GM12873 (cell line): ENCODE measurements around the gene PSMB4.

Experiments
- CTCF ChIP-seq: IDR thresholded peaks from 2 replicates; pipeline ENCODE4 v1.5.1; 2012; ENCODE audit warnings: low read depth, mild to moderate bottlenecking, moderate library complexity, low read length, control low read depth; ENCODE audit not compliant: insufficient read depth; ENCODE audit errors: missing control alignments

PSMB4 gene

GRCh38 chr1:151408891-151409290 is 9.5 kb downstream of the PSMB4 start:
- TF ChIP-seq CTCF: no peak

GRCh38 chr1:151411884-151412283 is 12.5 kb downstream of the PSMB4 start:
- no peak for TF ChIP-seq CTCF

- no peak for TF ChIP-seq CTCF
Observed at GRCh38 chr1:151416231-151416630, 16.9 kb downstream of the PSMB4 start.

- no peak for TF ChIP-seq CTCF
Observed at GRCh38 chr1:151418081-151418480, 18.7 kb downstream of the PSMB4 start.

GRCh38 chr1:151419819-151420218 is 20.4 kb downstream of the PSMB4 start:
- no peak for TF ChIP-seq CTCF

- TF ChIP-seq CTCF: no peak
Observed at GRCh38 chr1:151425103-151425502, 25.7 kb downstream of the PSMB4 start.

GRCh38 chr1:151428068-151428467 is 28.7 kb downstream of the PSMB4 start:
- TF ChIP-seq CTCF: no peak
